Sigmoid colon (tissue), 7 donors: Measurements from ENCODE around the gene MLXIP. TPM values are rescaled to one million over a fixed set of nuclear protein-coding genes. Genes with fewer than 3 reads are reported as not detected.
A peak's percentile ranks its signal among the peaks of the same experiment; 100 is the strongest.
"Not testable (repeated sequence)": the region's sequence is repeated elsewhere in the genome, so short reads cannot be mapped to it uniquely, and the experiment has no call there.

Experiments
- DNase-seq: peaks from one replicate; pipeline ENCODE4 v3.0.0-alpha.2; 2019
- H3K27ac ChIP-seq, 4 donors: fragments of 200-600 bp; sonication (generic); one replicate each; pipeline ENCODE4 v1.5.1; 2016 to 2019; ENCODE audit warnings: mild to moderate bottlenecking in 1 of 4
- H3K27me3 ChIP-seq, 3 donors: fragments of 200-600 bp; sonication (generic); one replicate each; pipeline ENCODE4 v1.5.1; 2019; ENCODE audit warnings: mild to moderate bottlenecking in 1 of 3
- H3K36me3 ChIP-seq, 4 donors: fragments of 200-600 bp; sonication (generic); one replicate each; pipeline ENCODE4 v1.5.1; 2016 to 2019
- H3K4me1 ChIP-seq, 4 donors: fragments of 200-600 bp; sonication (generic); one replicate each; pipeline ENCODE4 v1.5.1; 2017 to 2019
- H3K4me3 ChIP-seq, 4 donors: fragments of 200-600 bp; sonication (generic); one replicate each; pipeline ENCODE4 v1.5.1; 2017 to 2019; ENCODE audit warnings: mild to moderate bottlenecking in 2 of 4, moderate library complexity in 1 of 4
- H3K9me3 ChIP-seq, 4 donors: fragments of 200-600 bp in 3 of 4; sonication (generic) in 3 of 4; one replicate each; pipeline versions ENCODE4 v1.5.1 to v1.6.1; 2013 to 2019
- CTCF ChIP-seq, 4 experiments: fragments of 450-650 bp in 3 of 4; fragments of 200-600 bp in 1 of 4; IDR thresholded peaks; one replicate each; pipeline ENCODE4 v1.5.1; 2016 to 2019; ENCODE audit warnings: antibody characterized with exemption in 4 of 4, mild to moderate bottlenecking in 3 of 4, moderate library complexity in 2 of 4
- EP300 ChIP-seq, 4 donors: sonication (generic); formaldehyde crosslinking; IDR thresholded peaks; one replicate each; pipeline ENCODE4 v1.6.1; 2017; ENCODE audit warnings: antibody characterized with exemption in 4 of 4
- POLR2A ChIP-seq, 2 donors: fragments of 450-650 bp; IDR thresholded peaks; one replicate each; pipeline ENCODE4 v1.6.1; 2016; ENCODE audit warnings: antibody characterized with exemption in 2 of 2, mild to moderate bottlenecking in 2 of 2, moderate library complexity in 2 of 2
- POLR2AphosphoS5 ChIP-seq, 4 donors: sonication (generic); formaldehyde crosslinking; IDR thresholded peaks; one replicate each; pipeline ENCODE4 v1.6.1; 2017; ENCODE audit warnings: antibody characterized with exemption in 4 of 4
- WGBS, 2 donors: extraction: QIAGEN DNeasy Blood & Tissue Kit; methylation state at CpG; one replicate each; pipeline ENCODE4 v1.1.7; 2013; 5-methylcytosine and 5-hydroxymethylcytosine counted together
- intact Hi-C: fragments of 100-400 bp; cut with DNase I; formaldehyde crosslinking; loops from one replicate; pipeline ENCODE4 v1.15.1; 2023
- polyA plus RNA-seq, 3 donors: library from polyadenylated mRNA; stranded (reverse); fragments of 200-250 nt; gene quantifications; one replicate each; pipeline ENCODE4 v1.2.3, GENCODE V29; 2013
- total RNA-seq, 4 donors: library from RNA; depleted of rRNA; stranded (reverse); fragments of >200 nt; gene quantifications; one replicate each; pipeline ENCODE4 v1.1.0, GENCODE V29; 2016
- donor health status: healthy with polysubstance abuse.
- donor health status: Bipolar disorder and iron deficiency.
- donor health status: healthy.

The MLXIP gene
- total and polyA plus RNA-seq, 7 donors, result 15.6 to 141 (median 37.5) TPM

DNA sequence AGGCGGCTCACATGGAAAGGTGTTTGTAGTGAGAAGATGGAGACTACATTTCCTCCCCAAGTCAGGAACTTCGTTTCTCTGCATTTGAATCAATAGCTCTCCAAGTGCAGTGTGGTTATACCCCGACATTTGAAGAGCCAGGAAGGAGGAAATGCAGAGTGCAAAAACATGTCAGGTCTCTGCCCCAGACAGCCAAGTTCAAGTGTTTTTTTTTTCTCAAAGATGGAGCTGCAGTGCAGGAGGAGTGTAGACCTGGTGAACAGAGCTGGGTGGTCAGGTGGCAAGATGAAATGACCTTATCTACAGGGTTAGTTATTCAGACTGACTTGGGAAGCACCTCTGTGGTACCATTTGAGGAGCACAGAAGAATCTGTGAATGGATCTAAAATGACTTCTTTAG is 21.3 kb downstream of the MLXIP start:
- H3K4me3 ChIP-seq, result no peak overlapping the region
- TF ChIP-seq POLR2AphosphoS5 (IDR thresholded peaks at IDR 0.05), result no peak
- TF ChIP-seq CTCF (IDR thresholded peaks at IDR 0.05), result no peak
- no peak for TF ChIP-seq EP300 (IDR thresholded peaks at IDR 0.05)
- TF ChIP-seq POLR2A (IDR thresholded peaks at IDR 0.05), result no peak
- peaks cover 0 to 96% (median 94%) of the 10 kb centered on the region in 4 donors for H3K4me1 ChIP-seq
- H3K36me3 ChIP-seq, result no peaks in the 10 kb centered on the region
- intact Hi-C loops, result loop anchor here (5.0 kb wide), 1 partner anchor 38 kb away; no protein-coding TSS in a partner anchor
- H3K27me3 ChIP-seq, result no peaks in the 10 kb centered on the region
- 18 to 24% methylated on average over 3 of the region's 3 CpGs for WGBS, 2 donors
- H3K9me3 ChIP-seq, result no peaks in the 10 kb centered on the region
- peak overlapping the region; percentile 77 to 92 (median 86) for H3K27ac ChIP-seq
- DNase-seq, result no peak

DNA sequence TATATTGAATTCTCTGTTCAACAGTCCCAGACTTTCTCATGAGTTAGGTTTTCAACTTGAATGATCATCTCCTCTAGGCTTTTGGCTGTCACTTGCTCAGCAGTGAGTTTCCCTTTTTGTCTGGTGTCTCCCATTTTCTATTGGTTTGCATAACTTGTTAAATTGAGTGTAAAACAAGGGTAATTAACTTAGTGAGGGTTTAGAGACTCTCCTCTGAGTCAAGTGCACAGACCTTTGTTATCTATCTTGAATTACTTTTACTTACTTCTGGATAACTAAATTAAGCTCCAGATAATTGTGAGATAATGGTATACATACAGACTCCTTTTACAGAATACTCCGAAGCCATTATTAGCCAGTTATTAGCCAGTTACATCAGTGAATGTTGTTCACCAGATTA is 22.0 kb downstream of the MLXIP start:
- TF ChIP-seq CTCF (IDR thresholded peaks at IDR 0.05), result no peak
- TF ChIP-seq POLR2A (IDR thresholded peaks at IDR 0.05), result no peak
- no peak for TF ChIP-seq EP300 (IDR thresholded peaks at IDR 0.05)
- TF ChIP-seq POLR2AphosphoS5 (IDR thresholded peaks at IDR 0.05), result no peak
- intact Hi-C loops, result no loop called here
- WGBS, 2 donors, result 40 to 79% methylated on average over 1 of the region's 1 CpG

DNA sequence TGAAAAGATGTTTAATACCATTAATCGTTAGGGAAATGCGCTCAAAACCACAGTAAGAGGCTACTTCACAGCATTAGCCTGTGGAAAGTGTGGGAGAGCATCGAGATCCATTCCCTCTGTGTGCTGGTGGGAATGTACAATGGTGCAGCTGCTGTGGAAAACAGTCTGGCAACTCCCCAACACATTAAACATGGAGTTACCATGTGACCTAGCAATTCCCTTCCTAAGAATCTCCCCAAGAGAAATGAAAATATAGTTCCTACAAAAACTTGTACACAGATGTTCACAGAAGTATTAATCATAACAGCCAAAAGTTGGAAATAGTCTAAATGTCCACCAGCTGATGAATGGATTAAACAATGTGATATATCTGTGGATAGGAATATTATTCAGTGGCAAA is 23.8 kb downstream of the MLXIP start:
- no peaks in the 10 kb centered on the region for H3K36me3 ChIP-seq
- no peaks in the 10 kb centered on the region for H3K27me3 ChIP-seq
- intact Hi-C loops, result no loop called here
- TF ChIP-seq POLR2A (IDR thresholded peaks at IDR 0.05) (no peak), EP300 (IDR thresholded peaks at IDR 0.05) (no peak), POLR2AphosphoS5 (IDR thresholded peaks at IDR 0.05) (no peak), CTCF (IDR thresholded peaks at IDR 0.05) (no peak)
- H3K9me3 ChIP-seq, result no peaks in the 10 kb centered on the region
- H3K27ac ChIP-seq, result peak overlapping the region in 3 of 4 donors; percentile 13 to 92 (median 87)
- H3K4me1 ChIP-seq, result peaks cover 0 to 96% (median 94%) of the 10 kb centered on the region in 4 donors
- H3K4me3 ChIP-seq, result no peak overlapping the region
- 54 to 68% methylated on average over 3 of the region's 3 CpGs for WGBS, 2 donors
- peak; percentile 72 for DNase-seq

More for the DNA sequence above, 22.0 kb downstream of the MLXIP start:
- DNase-seq, result no peak
- Histone ChIP-seq H3K4me3 (no peak overlapping the region), H3K4me1 (peaks cover 0 to 96% (median 94%) of the 10 kb centered on the region in 4 donors), H3K27me3 (no peaks in the 10 kb centered on the region), H3K36me3 (no peaks in the 10 kb centered on the region), H3K27ac (peak overlapping the region in 3 of 4 donors; percentile 86 to 92 (median 87)), H3K9me3 (no peaks in the 10 kb centered on the region)

- peak; percentile 49 for DNase-seq
- H3K36me3 ChIP-seq, result no peaks in the 10 kb centered on the region
- H3K9me3 ChIP-seq, result no peaks in the 10 kb centered on the region
- intact Hi-C loops, result no loop called here
- H3K27ac ChIP-seq, result peak overlapping the region in 3 of 4 donors; percentile 72 to 78 (median 75)
- no peak for TF ChIP-seq EP300 (IDR thresholded peaks at IDR 0.05)
- TF ChIP-seq POLR2AphosphoS5 (IDR thresholded peaks at IDR 0.05), result no peak
- TF ChIP-seq POLR2A (IDR thresholded peaks at IDR 0.05), result no peak
- H3K4me3 ChIP-seq, result no peak overlapping the region
- peaks cover 0 to 95% (median 92%) of the 10 kb centered on the region in 4 donors for H3K4me1 ChIP-seq
- no peaks in the 10 kb centered on the region for H3K27me3 ChIP-seq
- 6 to 18% methylated on average over 7 of the region's 7 CpGs for whole genome bisulfite sequencing, 2 donors
Observed at GRCh38 chr12:122104844-122105243, 26.3 kb downstream of the MLXIP start.

DNA sequence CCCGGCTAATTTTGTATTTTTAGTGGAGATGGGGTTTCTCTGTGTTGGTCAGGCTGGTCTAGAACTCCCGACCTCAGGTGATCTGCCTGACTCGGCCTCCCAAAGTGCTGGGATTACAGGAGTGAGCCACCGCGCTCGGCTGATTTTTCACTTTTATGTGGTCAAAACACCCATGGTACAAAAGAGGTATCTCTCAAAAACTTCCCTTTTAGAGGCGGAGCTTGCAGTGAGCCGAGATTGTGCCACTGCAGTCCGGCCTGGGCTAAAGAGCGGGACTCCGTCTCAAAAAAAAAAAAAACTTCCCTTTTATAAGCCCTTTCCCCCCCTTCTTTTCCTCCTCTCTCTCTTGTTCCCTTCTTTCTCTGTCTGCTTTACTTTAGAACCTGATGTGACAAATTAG is 26.9 kb downstream of the MLXIP start:
- intact Hi-C loops, H3K36me3 ChIP-seq: not testable (repeated sequence)

GRCh38 chr12:122106843-122107242 is 28.3 kb downstream of the MLXIP start:
- no peak overlapping the region for H3K4me3 ChIP-seq
- TF ChIP-seq POLR2A (IDR thresholded peaks at IDR 0.05), result no peak
- no peak for TF ChIP-seq EP300 (IDR thresholded peaks at IDR 0.05)
- TF ChIP-seq POLR2AphosphoS5 (IDR thresholded peaks at IDR 0.05), result no peak
- peaks cover 0 to 90% (median 85%) of the 10 kb centered on the region in 4 donors for H3K4me1 ChIP-seq
- no peaks in the 10 kb centered on the region for H3K36me3 ChIP-seq
- DNase-seq, result peak; percentile 71
- no peaks in the 10 kb centered on the region for H3K27me3 ChIP-seq
- no peaks in the 10 kb centered on the region for H3K9me3 ChIP-seq
- intact Hi-C loops, result no loop called here
- H3K27ac ChIP-seq, result peak overlapping the region in 3 of 4 donors; percentile 72 to 78 (median 75)
- 16 to 67% methylated on average over 8 of the region's 8 CpGs for WGBS, 2 donors

More for the DNA sequence above, 26.9 kb downstream of the MLXIP start:
- H3K4me3 ChIP-seq, H3K27me3 ChIP-seq, H3K9me3 ChIP-seq: not testable (repeated sequence)
- peaks cover 0 to 91% (median 87%) of the 10 kb centered on the region in 4 donors for H3K4me1 ChIP-seq
- DNase-seq, result peak; percentile 41
- H3K27ac ChIP-seq, result peak overlapping the region in 3 of 4 donors; percentile 72 to 78 (median 75)
- 16 to 32% methylated on average over 11 of the region's 11 CpGs for WGBS, 2 donors
